Suprapubic skin (tissue), 4 donors: Measurements from ENCODE around the gene SLC2A10.

Experiments used
- CTCF ChIP-seq, 2 donors: fragments of 200-600 bp in 1 of 2; fragments of 450-650 bp in 1 of 2; sonication (generic) in 1 of 2; IDR thresholded peaks; one replicate each; pipeline ENCODE4 v1.5.1; 2016 to 2019; ENCODE audit warnings: antibody characterized with exemption in 2 of 2, mild to moderate bottlenecking in 1 of 2, moderate library complexity in 1 of 2
- EP300 ChIP-seq: sonication (generic); formaldehyde crosslinking; IDR thresholded peaks from one replicate; pipeline ENCODE4 v1.6.1; 2017; ENCODE audit warnings: antibody characterized with exemption
- POLR2A ChIP-seq, 2 donors: fragments of 450-650 bp; IDR thresholded peaks; one replicate each; pipeline ENCODE4 v1.6.1; 2017; ENCODE audit warnings: antibody characterized with exemption in 2 of 2, mild to moderate bottlenecking in 2 of 2, moderate library complexity in 2 of 2
- POLR2AphosphoS5 ChIP-seq, 3 donors: sonication (generic); formaldehyde crosslinking; IDR thresholded peaks; one replicate each; pipeline ENCODE4 v1.6.1; 2017; ENCODE audit warnings: antibody characterized with exemption in 3 of 3

DNA sequence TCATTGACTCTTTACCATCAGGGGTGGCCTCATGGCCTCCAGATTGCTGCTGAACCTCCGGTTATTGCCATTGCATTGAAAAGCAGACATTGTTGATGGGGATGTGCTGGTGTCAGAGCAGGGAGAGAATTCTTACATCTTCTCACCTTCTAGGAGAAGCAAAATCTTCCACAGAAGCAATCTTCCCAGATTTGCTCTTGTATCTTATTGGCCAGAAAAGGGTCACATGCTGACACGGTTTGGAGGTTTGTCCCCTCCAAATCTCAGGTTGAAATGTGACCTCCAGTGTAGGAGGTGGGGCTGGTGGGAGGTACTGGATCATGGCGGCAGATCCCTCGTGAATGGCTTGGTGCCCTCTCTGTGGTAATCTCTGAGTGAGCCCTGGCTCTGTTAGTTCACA, 30.9 kb upstream of the SLC2A10 start:
- TF ChIP-seq CTCF (IDR thresholded peaks at IDR 0.05) (no peak), POLR2AphosphoS5 (IDR thresholded peaks at IDR 0.05) (no peak), POLR2A (IDR thresholded peaks at IDR 0.05) (no peak), EP300 (no peak)
